ENCODE measurements around the gene PRDM16.

DNA sequence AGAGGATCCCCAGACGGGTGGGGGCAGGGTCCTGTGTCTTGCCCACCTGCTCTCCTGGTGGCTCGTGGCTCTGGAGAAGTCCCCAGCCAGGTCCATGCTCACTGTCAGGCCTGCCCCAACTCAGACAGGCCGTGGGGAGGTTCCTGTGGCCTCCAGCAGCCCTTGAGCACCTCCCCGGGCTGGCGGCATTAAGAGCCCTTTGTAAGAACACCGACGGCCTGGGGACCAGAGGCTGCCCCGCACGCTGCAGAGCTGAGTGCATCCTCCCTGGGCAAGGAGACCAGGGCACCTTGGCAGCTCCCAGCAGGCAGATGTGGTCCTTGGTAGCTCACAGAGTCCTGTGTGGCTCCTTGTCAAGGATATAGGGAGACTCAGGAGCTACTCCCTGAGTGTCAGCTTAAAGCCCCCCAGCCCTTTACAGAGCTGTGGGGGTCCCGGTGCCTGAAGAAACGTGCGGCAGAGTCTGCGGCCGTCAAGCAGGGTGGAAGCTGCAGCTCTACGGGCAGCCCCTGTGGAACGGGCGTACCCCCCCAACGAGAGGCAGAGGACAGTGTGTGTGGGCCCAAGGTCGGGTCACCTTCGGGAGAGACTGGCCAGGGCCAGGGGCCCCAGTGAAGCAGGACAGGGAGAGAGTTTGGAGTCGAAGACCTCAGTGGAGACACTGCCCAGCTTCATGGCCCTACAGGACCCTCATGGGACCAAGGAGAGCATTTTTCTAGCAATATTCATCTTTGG, 118.6 kb downstream of the PRDM16 start:
- TF ChIP-seq, protein P1, sequence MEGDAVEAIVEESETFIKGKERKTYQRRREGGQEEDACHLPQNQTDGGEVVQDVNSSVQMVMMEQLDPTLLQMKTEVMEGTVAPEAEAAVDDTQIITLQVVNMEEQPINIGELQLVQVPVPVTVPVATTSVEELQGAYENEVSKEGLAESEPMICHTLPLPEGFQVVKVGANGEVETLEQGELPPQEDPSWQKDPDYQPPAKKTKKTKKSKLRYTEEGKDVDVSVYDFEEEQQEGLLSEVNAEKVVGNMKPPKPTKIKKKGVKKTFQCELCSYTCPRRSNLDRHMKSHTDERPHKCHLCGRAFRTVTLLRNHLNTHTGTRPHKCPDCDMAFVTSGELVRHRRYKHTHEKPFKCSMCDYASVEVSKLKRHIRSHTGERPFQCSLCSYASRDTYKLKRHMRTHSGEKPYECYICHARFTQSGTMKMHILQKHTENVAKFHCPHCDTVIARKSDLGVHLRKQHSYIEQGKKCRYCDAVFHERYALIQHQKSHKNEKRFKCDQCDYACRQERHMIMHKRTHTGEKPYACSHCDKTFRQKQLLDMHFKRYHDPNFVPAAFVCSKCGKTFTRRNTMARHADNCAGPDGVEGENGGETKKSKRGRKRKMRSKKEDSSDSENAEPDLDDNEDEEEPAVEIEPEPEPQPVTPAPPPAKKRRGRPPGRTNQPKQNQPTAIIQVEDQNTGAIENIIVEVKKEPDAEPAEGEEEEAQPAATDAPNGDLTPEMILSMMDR (IDR thresholded peaks at IDR 0.05): no peak
- TF ChIP-seq EZH2 (IDR thresholded peaks at IDR 0.05; ENCODE audit: borderline replicate concordance, insufficient read depth, low read depth, low read length, poor library complexity, severe bottlenecking): no peak
